Fibroblast of villous mesenchyme (primary cell): ENCODE data around the gene DNAJC1. TPM values are rescaled to one million over a fixed set of nuclear protein-coding genes. Genes with fewer than 3 reads are reported as not detected.

ENCODE experiments used
- DNase-seq: peaks from one replicate; pipeline ENCODE4 v3.0.0-alpha.2; 2010; ENCODE audit warnings: low read depth
- H3K4me3 ChIP-seq: 2 replicates; pipeline ENCODE4 v1.5.1; 2011; ENCODE audit warnings: low read depth, mild to moderate bottlenecking, low read length
- CTCF ChIP-seq: IDR thresholded peaks from 2 replicates; pipeline ENCODE4 v1.5.1; 2012; ENCODE audit warnings: low read depth, mild to moderate bottlenecking, low read length; ENCODE audit not compliant: insufficient read depth
- total RNA-seq: library from RNA; depleted of rRNA; stranded (reverse); fragments of >200 nt; gene quantifications from 2 replicates; pipeline ENCODE4 v1.2.3, GENCODE V29; 2012

The DNAJC1 gene
- total RNA-seq, 1 donor: 53.5 TPM

GRCh38 chr10:21895932-21896331 is 107.6 kb downstream of the DNAJC1 start:
- no peak for TF ChIP-seq CTCF

GRCh38 chr10:21894648-21895342 is 108.7 kb downstream of the DNAJC1 start:
- no peak for DNase-seq
- no peak for TF ChIP-seq CTCF
- no peak overlapping the region for H3K4me3 ChIP-seq

More at GRCh38 chr10:21895932-21896331, 107.6 kb downstream of the DNAJC1 start:
- no peak for DNase-seq
- no peak overlapping the region for H3K4me3 ChIP-seq

- no peak for TF ChIP-seq CTCF
- no peak overlapping the region for H3K4me3 ChIP-seq
- no peak for DNase-seq
Measured at GRCh38 chr10:21891439-21891838, 112.1 kb downstream of the DNAJC1 start.

GRCh38 chr10:21889477-21890275 is 113.9 kb downstream of the DNAJC1 start:
- TF ChIP-seq CTCF: no peak
- DNase-seq: no peak
- H3K4me3 ChIP-seq: no peak overlapping the region

GRCh38 chr10:21888959-21889358 is 114.6 kb downstream of the DNAJC1 start:
- no peak for DNase-seq
- no peak overlapping the region for H3K4me3 ChIP-seq
- TF ChIP-seq CTCF: no peak

- TF ChIP-seq CTCF: no peak
- no peak for DNase-seq
- no peak overlapping the region for H3K4me3 ChIP-seq
Measured at GRCh38 chr10:21885940-21886339, 117.6 kb downstream of the DNAJC1 start.
